Measurements from ENCODE around the gene DOC2A. TPM values are rescaled to one million over a fixed set of nuclear protein-coding genes. Genes with fewer than 3 reads are reported as not detected.

The DOC2A gene
- total RNA-seq, 1 donor from 2014 or later = 0.33 TPM

DNA sequence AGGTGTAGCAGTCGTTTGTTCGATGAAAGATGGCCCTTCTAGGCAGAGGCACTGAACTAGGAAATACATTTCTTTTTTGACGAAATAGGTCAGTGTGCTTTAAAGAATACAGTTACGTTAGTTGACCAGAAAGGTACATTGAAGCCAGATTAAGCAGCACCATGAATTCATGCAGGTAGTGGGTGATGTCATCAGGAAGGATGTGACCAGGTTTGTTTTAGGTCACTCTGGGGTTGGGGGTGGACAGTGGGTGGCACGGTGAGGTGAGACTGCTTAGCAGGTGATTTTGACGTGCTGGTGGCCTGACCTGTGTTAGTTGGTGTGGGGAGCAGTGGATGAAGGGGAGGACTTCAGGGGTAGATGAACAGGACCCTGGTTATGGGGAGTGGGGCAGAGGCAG, 11.2 kb downstream of the DOC2A start:
- Histone ChIP-seq H3K27me3 (ENCODE audit: control insufficient read depth, insufficient read depth, low read length) (no peaks in the 10 kb centered on the region), H3K36me3 (ENCODE audit: control insufficient read depth, insufficient read depth, low read length) (peaks cover 1% of the 10 kb centered on the region), H3K4me3 (ENCODE audit: low read depth, low read length) (no peak overlapping the region)
- no peak for DNase-seq (ENCODE audit: low read depth)
- TF ChIP-seq, protein P1, sequence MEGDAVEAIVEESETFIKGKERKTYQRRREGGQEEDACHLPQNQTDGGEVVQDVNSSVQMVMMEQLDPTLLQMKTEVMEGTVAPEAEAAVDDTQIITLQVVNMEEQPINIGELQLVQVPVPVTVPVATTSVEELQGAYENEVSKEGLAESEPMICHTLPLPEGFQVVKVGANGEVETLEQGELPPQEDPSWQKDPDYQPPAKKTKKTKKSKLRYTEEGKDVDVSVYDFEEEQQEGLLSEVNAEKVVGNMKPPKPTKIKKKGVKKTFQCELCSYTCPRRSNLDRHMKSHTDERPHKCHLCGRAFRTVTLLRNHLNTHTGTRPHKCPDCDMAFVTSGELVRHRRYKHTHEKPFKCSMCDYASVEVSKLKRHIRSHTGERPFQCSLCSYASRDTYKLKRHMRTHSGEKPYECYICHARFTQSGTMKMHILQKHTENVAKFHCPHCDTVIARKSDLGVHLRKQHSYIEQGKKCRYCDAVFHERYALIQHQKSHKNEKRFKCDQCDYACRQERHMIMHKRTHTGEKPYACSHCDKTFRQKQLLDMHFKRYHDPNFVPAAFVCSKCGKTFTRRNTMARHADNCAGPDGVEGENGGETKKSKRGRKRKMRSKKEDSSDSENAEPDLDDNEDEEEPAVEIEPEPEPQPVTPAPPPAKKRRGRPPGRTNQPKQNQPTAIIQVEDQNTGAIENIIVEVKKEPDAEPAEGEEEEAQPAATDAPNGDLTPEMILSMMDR (IDR thresholded peaks at IDR 0.05; ENCODE audit: insufficient read depth, low read length, poor library complexity, severe bottlenecking) = no peak

DNA sequence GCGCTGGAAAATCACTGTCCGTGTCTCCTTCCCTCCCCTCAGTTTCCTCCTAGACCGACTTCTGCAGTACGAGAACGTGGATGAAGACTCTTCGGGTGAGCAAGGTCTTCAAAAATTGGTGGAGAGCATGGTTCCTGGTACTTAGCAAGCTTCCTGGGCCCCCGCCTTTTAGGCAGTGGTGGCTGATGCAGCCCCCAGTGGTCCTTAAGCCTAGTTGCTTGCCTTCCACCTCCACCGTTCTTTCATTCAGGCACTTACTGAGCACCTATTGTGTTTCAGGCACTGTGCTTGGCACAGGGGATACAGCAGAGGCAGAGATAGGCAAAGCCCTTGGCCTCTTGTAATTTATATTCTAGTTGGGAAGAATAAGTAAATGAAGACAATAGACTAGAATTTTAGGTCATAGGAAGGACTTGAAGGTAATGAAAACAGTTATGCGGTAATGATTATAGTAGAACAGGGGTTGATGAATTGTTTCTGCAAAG, 14.0 kb downstream of the DOC2A start:
- Histone ChIP-seq H3K36me3 (ENCODE audit: control insufficient read depth, insufficient read depth, low read length) (peaks cover 2% of the 10 kb centered on the region), H3K27me3 (ENCODE audit: control insufficient read depth, insufficient read depth, low read length) (no peaks in the 10 kb centered on the region)
- TF ChIP-seq, protein P1 (IDR thresholded peaks at IDR 0.05; ENCODE audit: insufficient read depth, low read length, poor library complexity, severe bottlenecking) = no peak

GRCh38 chr16:29995911-29996765, 14.7 kb downstream of the DOC2A start, which contains the start of gene INO80E:
TSS of gene INO80E (plus strand) at chr16:29996241. CDS start at chr16:29996311, 70 bp downstream.
- Histone ChIP-seq H3K4me3 (ENCODE audit: low read depth, low read length) (peak within 1 kb of the TSS; percentile 96), H3K36me3 (ENCODE audit: control insufficient read depth, insufficient read depth, low read length) (peaks cover 2% of the 10 kb centered on the region), H3K27me3 (ENCODE audit: control insufficient read depth, insufficient read depth, low read length) (no peaks in the 10 kb centered on the region)
- TF ChIP-seq, protein P1 (IDR thresholded peaks at IDR 0.05; ENCODE audit: insufficient read depth, low read length, poor library complexity, severe bottlenecking) = no peak
- peak; percentile 78 for DNase-seq (ENCODE audit: low read depth)

More for the DNA sequence above, 14.0 kb downstream of the DOC2A start:
- peak overlapping the region; percentile 96 for H3K4me3 ChIP-seq (ENCODE audit: low read depth, low read length)
- DNase-seq (ENCODE audit: low read depth) = no peak

DNA sequence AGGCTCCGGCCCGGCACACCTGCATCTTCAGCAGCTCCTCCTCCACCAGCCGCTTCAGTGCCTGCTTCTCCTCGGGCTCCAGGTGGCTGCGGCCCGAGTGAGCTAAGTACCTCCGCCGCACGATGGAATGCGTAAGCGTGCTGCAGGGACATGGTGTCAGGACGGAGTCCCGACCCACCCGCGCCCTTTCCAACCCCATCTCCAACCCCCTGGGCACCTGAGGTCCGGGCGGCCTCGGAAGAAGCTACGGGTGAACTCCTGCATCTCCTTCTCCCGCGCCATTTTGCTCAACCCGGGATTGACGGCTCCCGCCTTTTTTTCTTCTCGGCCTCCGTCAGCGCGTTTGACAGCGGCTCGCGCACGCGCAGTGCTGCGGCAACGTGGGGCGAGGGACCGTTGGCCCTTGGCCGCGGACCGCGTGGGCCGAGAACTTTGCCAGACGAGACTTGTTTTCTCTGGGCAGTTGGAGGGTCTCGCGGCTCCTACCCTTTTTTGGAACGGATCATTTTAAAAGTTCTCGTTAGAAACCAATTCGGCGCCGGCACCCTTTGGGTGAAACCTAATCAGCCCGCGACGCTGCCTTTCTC, 15.4 kb downstream of the DOC2A start, which contains the start of gene HIRIP3:
Gene HIRIP3, minus strand, starts transcription at position 294 of the 587 bp plus-strand sequence. Its CDS starts 12 bp downstream, at position 282.
- H3K4me3 ChIP-seq (ENCODE audit: low read depth, low read length) = peak within 1 kb of the TSS; percentile 96
- no peaks in the 10 kb centered on the region for H3K27me3 ChIP-seq (ENCODE audit: control insufficient read depth, insufficient read depth, low read length)
- H3K36me3 ChIP-seq (ENCODE audit: control insufficient read depth, insufficient read depth, low read length) = peaks cover 2% of the 10 kb centered on the region
- DNase-seq (ENCODE audit: low read depth) = no peak
- TF ChIP-seq, protein P1 (IDR thresholded peaks at IDR 0.05; ENCODE audit: insufficient read depth, low read length, poor library complexity, severe bottlenecking) = no peak

- no peaks in the 10 kb centered on the region for H3K27me3 ChIP-seq (ENCODE audit: control insufficient read depth, insufficient read depth, low read length)
- no peak for DNase-seq (ENCODE audit: low read depth)
- TF ChIP-seq, protein P1 (IDR thresholded peaks at IDR 0.05; ENCODE audit: insufficient read depth, low read length, poor library complexity, severe bottlenecking) = no peak
- peak overlapping the region; percentile 96 for H3K4me3 ChIP-seq (ENCODE audit: low read depth, low read length)
- H3K36me3 ChIP-seq (ENCODE audit: control insufficient read depth, insufficient read depth, low read length) = peaks cover 2% of the 10 kb centered on the region
Measured at GRCh38 chr16:29994600-29995323, 16.1 kb downstream of the DOC2A start.

Measured in kidney epithelial cell (primary cell).